ENCODE results near the gene MYO18B.

DNA sequence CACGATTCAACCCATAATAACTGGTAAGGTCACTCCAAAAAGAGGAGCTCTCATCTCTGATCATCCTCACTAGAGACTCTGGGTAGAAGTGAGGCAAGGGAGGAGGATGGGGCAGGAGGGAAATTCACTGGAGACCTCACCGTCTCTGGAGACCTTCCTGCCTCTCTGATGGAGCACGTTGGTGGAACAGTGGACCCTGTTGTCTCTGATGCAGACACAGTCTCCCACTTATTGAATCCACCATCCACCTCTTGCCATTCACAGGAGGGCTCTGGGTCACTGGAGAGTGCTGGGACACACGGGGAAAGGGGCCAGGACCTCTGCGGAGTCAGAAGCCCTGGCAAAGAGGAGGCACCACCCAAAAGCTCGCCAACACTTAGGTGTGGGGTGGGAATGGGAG lies 289.7 kb downstream of the MYO18B start:
- TF ChIP-seq, protein P1, sequence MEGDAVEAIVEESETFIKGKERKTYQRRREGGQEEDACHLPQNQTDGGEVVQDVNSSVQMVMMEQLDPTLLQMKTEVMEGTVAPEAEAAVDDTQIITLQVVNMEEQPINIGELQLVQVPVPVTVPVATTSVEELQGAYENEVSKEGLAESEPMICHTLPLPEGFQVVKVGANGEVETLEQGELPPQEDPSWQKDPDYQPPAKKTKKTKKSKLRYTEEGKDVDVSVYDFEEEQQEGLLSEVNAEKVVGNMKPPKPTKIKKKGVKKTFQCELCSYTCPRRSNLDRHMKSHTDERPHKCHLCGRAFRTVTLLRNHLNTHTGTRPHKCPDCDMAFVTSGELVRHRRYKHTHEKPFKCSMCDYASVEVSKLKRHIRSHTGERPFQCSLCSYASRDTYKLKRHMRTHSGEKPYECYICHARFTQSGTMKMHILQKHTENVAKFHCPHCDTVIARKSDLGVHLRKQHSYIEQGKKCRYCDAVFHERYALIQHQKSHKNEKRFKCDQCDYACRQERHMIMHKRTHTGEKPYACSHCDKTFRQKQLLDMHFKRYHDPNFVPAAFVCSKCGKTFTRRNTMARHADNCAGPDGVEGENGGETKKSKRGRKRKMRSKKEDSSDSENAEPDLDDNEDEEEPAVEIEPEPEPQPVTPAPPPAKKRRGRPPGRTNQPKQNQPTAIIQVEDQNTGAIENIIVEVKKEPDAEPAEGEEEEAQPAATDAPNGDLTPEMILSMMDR (IDR thresholded peaks at IDR 0.05): no peak
- no peak for TF ChIP-seq POLR2A (IDR thresholded peaks at IDR 0.05)

Data from right lobe of liver (tissue), 4 donors.